Endothelial cell of umbilical vein (primary cell): ENCODE measurements around the gene RTCB. TPM values are rescaled to one million over a fixed set of nuclear protein-coding genes. Genes with fewer than 3 reads are reported as not detected.

ENCODE experiments used
- BruUV-seq: library from RNA; stranded (reverse); fragments of 400-500 nt; replicated peaks from 2 replicates; lab custom pipeline; 2021; lab: Mats Ljungman, UMichigan
- CTCF ChIA-PET: fragments of 300-600, 350-600 bp; sonication (Branson Sonifier 250); formaldehyde crosslinking; loops from one replicate; lab custom pipeline; 2021; ENCODE audit warnings: antibody characterized with exemption, inconsistent platforms; lab: Charles Lee
- POLR2A ChIA-PET: fragments of 300-600, 350-600 bp; sonication (Branson Sonifier 250); formaldehyde crosslinking; loops from one replicate; lab custom pipeline; 2021; ENCODE audit warnings: antibody characterized with exemption, inconsistent platforms; lab: Charles Lee
- DNase-seq: peaks from one replicate; pipeline ENCODE4 v3.0.0-alpha.2; 2011; ENCODE audit warnings: low read depth, low spot score
- FAIRE-seq: peaks from 2 replicates; lab custom pipeline; 2011; peaks lifted over from hg19 to GRCh38; lab: Jason Lieb, UNC
- H2AFZ ChIP-seq: 2 replicates; pipeline ENCODE4 v1.6.0; 2012; ENCODE audit warnings: low read depth, low read length, control low read depth, inconsistent platforms
- H3K27ac ChIP-seq: 2 replicates; pipeline ENCODE4 v1.5.1; 2011; ENCODE audit warnings: low read depth, mild to moderate bottlenecking, control low read depth, low read length, moderate library complexity; ENCODE audit not compliant: insufficient read depth
- H3K27me3 ChIP-seq, 2 experiments: 2 replicates each; pipeline versions ENCODE4 v1.6.0 to v1.6.1; 2011; ENCODE audit warnings: low read length in 2 of 2, mixed read lengths in 1 of 2; ENCODE audit not compliant: control insufficient read depth in 2 of 2, insufficient read depth in 2 of 2
- H3K36me3 ChIP-seq, 2 experiments: 2 replicates in 1 of 2; 3 replicates in 1 of 2; pipeline ENCODE4 v1.5.1; 2011; ENCODE audit warnings: low read length in 2 of 2, mild to moderate bottlenecking in 1 of 2, moderate library complexity in 1 of 2; ENCODE audit not compliant: control insufficient read depth in 2 of 2, insufficient read depth in 2 of 2; ENCODE audit errors: extremely low read depth in 1 of 2
- H3K4me1 ChIP-seq: 3 replicates; pipeline ENCODE4 v1.5.1; 2011; ENCODE audit warnings: mild to moderate bottlenecking, low read length; ENCODE audit not compliant: control insufficient read depth, insufficient read depth; ENCODE audit errors: extremely low read depth
- H3K4me2 ChIP-seq: 2 replicates; pipeline ENCODE4 v1.6.1; 2011; ENCODE audit warnings: low read length, control low read depth, mixed read lengths; ENCODE audit not compliant: insufficient read depth
- H3K4me3 ChIP-seq, 3 experiments: fragments of 200-600 bp in 1 of 3; sonication (generic), shearing (Covaris generic) in 1 of 3; replicated peaks in 1 of 3; 2 replicates each; pipeline ENCODE4 v1.5.1; 2011 to 2016; ENCODE audit warnings: control low read depth in 3 of 3, low read length in 3 of 3, mild to moderate bottlenecking in 2 of 3, inconsistent platforms in 1 of 3, low read depth in 1 of 3, moderate library complexity in 1 of 3; ENCODE audit not compliant: insufficient read depth in 1 of 3
- H3K79me2 ChIP-seq: 2 replicates; pipeline ENCODE4 v1.6.0; 2012; ENCODE audit warnings: low read length, inconsistent platforms; ENCODE audit not compliant: control insufficient read depth, insufficient read depth
- H3K9ac ChIP-seq: replicated peaks from 2 replicates; pipeline ENCODE3; 2011; ENCODE audit warnings: low read length, control low read depth; ENCODE audit not compliant: insufficient read depth; ENCODE audit errors: extremely low read depth
- H3K9me1 ChIP-seq: replicated peaks from 3 replicates; pipeline ENCODE4 v1.6.0; 2011; ENCODE audit warnings: mild to moderate bottlenecking, low read length; ENCODE audit not compliant: control insufficient read depth, insufficient read depth; ENCODE audit errors: extremely low read depth
- H3K9me3 ChIP-seq: replicated peaks from 2 replicates; pipeline ENCODE4 v1.5.1; 2012; ENCODE audit warnings: low read length, inconsistent platforms; ENCODE audit not compliant: control insufficient read depth, insufficient read depth
- H4K20me1 ChIP-seq: replicated peaks from 2 replicates; pipeline ENCODE3; 2011; ENCODE audit warnings: mild to moderate bottlenecking, low read length; ENCODE audit not compliant: control insufficient read depth, insufficient read depth; ENCODE audit errors: extremely low read depth
- EZH2 ChIP-seq: IDR thresholded peaks from 2 replicates; pipeline ENCODE4 v1.6.1; 2012; ENCODE audit warnings: borderline replicate concordance, low read depth, mild to moderate bottlenecking, moderate library complexity, low read length, inconsistent platforms; ENCODE audit not compliant: severe bottlenecking
- FOS ChIP-seq: IDR thresholded peaks from 2 replicates; pipeline ENCODE4 v1.6.1; 2011; ENCODE audit warnings: mild to moderate bottlenecking, low read length, moderate library complexity, borderline replicate concordance; ENCODE audit not compliant: insufficient read depth
- GATA2 ChIP-seq: IDR thresholded peaks from 2 replicates; pipeline ENCODE4 v1.7.0; 2011; ENCODE audit warnings: low read depth, mild to moderate bottlenecking, moderate library complexity, mixed read lengths, low read length; ENCODE audit not compliant: insufficient read length, insufficient read depth
- JUN ChIP-seq: IDR thresholded peaks from 2 replicates; pipeline ENCODE4 v1.6.1; 2011; ENCODE audit warnings: borderline replicate concordance, low read depth; ENCODE audit not compliant: insufficient read length, insufficient read depth
- MYC ChIP-seq: IDR thresholded peaks from one replicate; pipeline ENCODE4 v1.6.1; 2011; ENCODE audit warnings: mild to moderate bottlenecking, low read depth, low read length
- POLR2A ChIP-seq: IDR thresholded peaks from 2 replicates; pipeline ENCODE4 v1.6.1; 2012; ENCODE audit warnings: low read depth, mild to moderate bottlenecking, control low read depth, low read length
- POLR2AphosphoS5 ChIP-seq: IDR thresholded peaks from 2 replicates; pipeline ENCODE4 v1.6.1; 2012; ENCODE audit warnings: low read depth, mild to moderate bottlenecking, control low read depth, low read length, moderate library complexity; ENCODE audit not compliant: insufficient read depth
- dilution Hi-C: fragments of 300-500 bp; cut with MboI; formaldehyde crosslinking; loops from one replicate; pipeline ENCODE4 v1.15.0; 2019; ENCODE audit warnings: low sequenced_read_pairs; ENCODE audit not compliant: extremely low pct_ligation_motif_present
- intact Hi-C: fragments of 100-400 bp; cut with micrococcal nuclease; formaldehyde crosslinking; loops from one replicate; pipeline ENCODE4 v1.10.0; 2022
- polyA plus RNA-seq, 4 experiments: library from polyadenylated mRNA; depleted of rRNA in 3 of 4; stranded (reverse) in 3 of 4; unstranded in 1 of 4; fragments of >200 nt; gene quantifications; 2 replicates each; pipeline versions ENCODE4 v1.2.1 to v1.2.3, GENCODE V29; 2011 to 2012; ENCODE audit warnings: missing spikeins in 1 of 4
- total RNA-seq: library from RNA; stranded (reverse); gene quantifications from 2 replicates; pipeline ENCODE4 v1.2.3, GENCODE V29; 2021
- TF ChIP-seq, protein P1 (sequence below), 2 donors: IDR thresholded peaks; 1 replicate in 1 of 2; 2 replicates in 1 of 2; pipeline ENCODE4 v1.5.1; 2011; ENCODE audit warnings: low read length in 2 of 2, mild to moderate bottlenecking in 2 of 2, moderate library complexity in 2 of 2, control low read depth in 1 of 2, inconsistent platforms in 1 of 2, low read depth in 1 of 2; ENCODE audit not compliant: insufficient read depth in 1 of 2; ENCODE audit errors: extremely low read depth in 1 of 2
- TF ChIP-seq, protein P2 (sequence below): IDR thresholded peaks from 2 replicates; pipeline ENCODE4 v1.6.1; 2011; ENCODE audit not compliant: insufficient read depth, insufficient read length

The RTCB gene
- total and polyA plus RNA-seq, 2 donors (not counting 3 experiments of a cell fraction or from before 2014, with no cell fraction given) = 98.7 to 100 TPM

GRCh38 chr22:32342977-32343376, 69.1 kb downstream of the RTCB start:
- ChIA-PET POLR2A (no interaction called here), CTCF (interaction anchor here (1.1 kb wide), 1 partner anchor 77 kb away, joined by 4 read pairs; no protein-coding TSS in a partner anchor)
- intact Hi-C loops = no loop called here
- FAIRE-seq (no peak), DNase-seq (no peak)
- Histone ChIP-seq H3K36me3 (peaks cover 2 to 4% of the 10 kb centered on the region in 2 experiments), H3K9ac (no peak overlapping the region), H3K4me1 (peaks cover 25% of the 10 kb centered on the region), H3K27ac (no peak overlapping the region), H3K4me3 (no peak overlapping the region), H2AFZ (no peak overlapping the region), H3K79me2 (peaks cover 7% of the 10 kb centered on the region), H4K20me1 (no peaks in the 10 kb centered on the region), H3K27me3 (no peaks in the 10 kb centered on the region), H3K4me2 (no peak overlapping the region), H3K9me3 (no peaks in the 10 kb centered on the region), H3K9me1 (no peaks in the 10 kb centered on the region)
- no TSS peak for BruUV-seq
- dilution Hi-C loops = no loop called here
- TF ChIP-seq, protein P1, sequence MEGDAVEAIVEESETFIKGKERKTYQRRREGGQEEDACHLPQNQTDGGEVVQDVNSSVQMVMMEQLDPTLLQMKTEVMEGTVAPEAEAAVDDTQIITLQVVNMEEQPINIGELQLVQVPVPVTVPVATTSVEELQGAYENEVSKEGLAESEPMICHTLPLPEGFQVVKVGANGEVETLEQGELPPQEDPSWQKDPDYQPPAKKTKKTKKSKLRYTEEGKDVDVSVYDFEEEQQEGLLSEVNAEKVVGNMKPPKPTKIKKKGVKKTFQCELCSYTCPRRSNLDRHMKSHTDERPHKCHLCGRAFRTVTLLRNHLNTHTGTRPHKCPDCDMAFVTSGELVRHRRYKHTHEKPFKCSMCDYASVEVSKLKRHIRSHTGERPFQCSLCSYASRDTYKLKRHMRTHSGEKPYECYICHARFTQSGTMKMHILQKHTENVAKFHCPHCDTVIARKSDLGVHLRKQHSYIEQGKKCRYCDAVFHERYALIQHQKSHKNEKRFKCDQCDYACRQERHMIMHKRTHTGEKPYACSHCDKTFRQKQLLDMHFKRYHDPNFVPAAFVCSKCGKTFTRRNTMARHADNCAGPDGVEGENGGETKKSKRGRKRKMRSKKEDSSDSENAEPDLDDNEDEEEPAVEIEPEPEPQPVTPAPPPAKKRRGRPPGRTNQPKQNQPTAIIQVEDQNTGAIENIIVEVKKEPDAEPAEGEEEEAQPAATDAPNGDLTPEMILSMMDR (IDR thresholded peaks at IDR 0.05; ENCODE audit: extremely low read depth in 1 of 2, insufficient read depth in 1 of 2, low read depth in 1 of 2, low read length in 2 of 2) = no peak
- TF ChIP-seq POLR2AphosphoS5 (no peak), POLR2A (no peak), JUN (no peak), FOS (no peak), MYC (no peak), EZH2 (no peak), GATA2 (no peak)
- TF ChIP-seq, protein P2, sequence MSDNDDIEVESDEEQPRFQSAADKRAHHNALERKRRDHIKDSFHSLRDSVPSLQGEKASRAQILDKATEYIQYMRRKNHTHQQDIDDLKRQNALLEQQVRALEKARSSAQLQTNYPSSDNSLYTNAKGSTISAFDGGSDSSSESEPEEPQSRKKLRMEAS = no peak
